HG02970 (cell line): ENCODE measurements around the gene KIF23.
"Not testable (repeated sequence)": the region's sequence is repeated elsewhere in the genome, so short reads cannot be mapped to it uniquely, and the experiment has no call there.

Source experiments
- ATAC-seq: cut with Tn5 transposase; IDR thresholded peaks from one replicate; pipeline ENCODE4 v1.9.1; 2021; ENCODE audit warnings: mild to moderate bottlenecking, moderate library complexity, moderate number of reproducible peaks; ENCODE audit not compliant: unreplicated experiment, low FRiP score

The KIF23 gene

GRCh38 chr15:69413822-69414700 is at the start of gene KIF23:
Gene KIF23 (plus strand): TSS chr15:69414349. CDS start chr15:69414466, 117 bp downstream.
- no peak for ATAC-seq

GRCh38 chr15:69367236-69367635 is 46.9 kb upstream of the KIF23 start:
- no peak for ATAC-seq

GRCh38 chr15:69369631-69370030 is 44.5 kb upstream of the KIF23 start:
- ATAC-seq, result no peak

GRCh38 chr15:69373406-69373805 is 40.7 kb upstream of the KIF23 start:
- ATAC-seq, result no peak

- ATAC-seq, result no peak
These were observed 38.9 kb upstream of the KIF23 start for GRCh38 chr15:69375151-69375790.

- no peak for ATAC-seq
These were observed 36.8 kb upstream of the KIF23 start for GRCh38 chr15:69377216-69377970.

- no peak for ATAC-seq
These were observed 33.9 kb upstream of the KIF23 start for GRCh38 chr15:69380100-69380725.

- ATAC-seq, result no peak
These were observed 33.4 kb upstream of the KIF23 start for GRCh38 chr15:69380726-69381105.

GRCh38 chr15:69382176-69382575 is 32.0 kb upstream of the KIF23 start:
- ATAC-seq, result not testable (repeated sequence)

- not testable (repeated sequence) for ATAC-seq
These were observed 30.1 kb upstream of the KIF23 start for GRCh38 chr15:69384066-69384465.

GRCh38 chr15:69384626-69385598 is 29.2 kb upstream of the KIF23 start:
- ATAC-seq, result no peak

- no peak for ATAC-seq
These were observed 28.3 kb upstream of the KIF23 start for GRCh38 chr15:69385831-69386230.

- no peak for ATAC-seq
These were observed 27.9 kb upstream of the KIF23 start for GRCh38 chr15:69386284-69386683.

- ATAC-seq, result no peak
These were observed 25.9 kb upstream of the KIF23 start for GRCh38 chr15:69388260-69388705.

- no peak for ATAC-seq
These were observed 24.7 kb upstream of the KIF23 start for GRCh38 chr15:69389426-69389825.

- no peak for ATAC-seq
These were observed 23.6 kb upstream of the KIF23 start for GRCh38 chr15:69390575-69390974.

- ATAC-seq, result no peak
These were observed 22.9 kb upstream of the KIF23 start for GRCh38 chr15:69391046-69391757.

GRCh38 chr15:69392352-69392751 is 21.8 kb upstream of the KIF23 start:
- ATAC-seq, result no peak
